ENCODE measurements around the gene RPS15.

Gene RPS15

GRCh38 chr19:1399079-1399478 lies 39.1 kb upstream of the RPS15 start:
- TF ChIP-seq TSHZ2 (CRISPR knock-in tag; IDR thresholded peaks at IDR 0.05) (no peak), ISL1 (CRISPR knock-in tag; IDR thresholded peaks at IDR 0.05) (no peak), ZFP3 (CRISPR knock-in tag; IDR thresholded peaks at IDR 0.05) (no peak), ZFP30 (CRISPR knock-in tag; IDR thresholded peaks at IDR 0.05) (no peak), ZC3H10 (CRISPR knock-in tag; IDR thresholded peaks at IDR 0.05) (no peak), SNAI2 (CRISPR knock-in tag; IDR thresholded peaks at IDR 0.05) (no peak), POU6F1 (CRISPR knock-in tag; IDR thresholded peaks at IDR 0.05; ENCODE audit: borderline replicate concordance, low read depth) (no peak), TCF4 (CRISPR knock-in tag; IDR thresholded peaks at IDR 0.05; ENCODE audit: borderline replicate concordance) (no peak), CSRNP3 (CRISPR knock-in tag; IDR thresholded peaks at IDR 0.05) (no peak), TOX (CRISPR knock-in tag; IDR thresholded peaks at IDR 0.05; ENCODE audit: borderline replicate concordance) (no peak), ZNF565 (CRISPR knock-in tag; conservative IDR thresholded peaks at IDR 0.05; ENCODE audit: low read depth) (no peak), PPARA (CRISPR knock-in tag; IDR thresholded peaks at IDR 0.05; ENCODE audit: borderline replicate concordance) (no peak), OSR1 (CRISPR knock-in tag; IDR thresholded peaks at IDR 0.05) (no peak)
- no peak for ATAC-seq

- TF ChIP-seq ZNF565 (CRISPR knock-in tag; conservative IDR thresholded peaks at IDR 0.05; ENCODE audit: low read depth) = no peak
- no peak for TF ChIP-seq ZNF8 (CRISPR knock-in tag; IDR thresholded peaks at IDR 0.05)
- no peak for TF ChIP-seq SNAI2 (CRISPR knock-in tag; IDR thresholded peaks at IDR 0.05)
- TF ChIP-seq RARB (CRISPR knock-in tag; IDR thresholded peaks at IDR 0.05) = no peak
- TF ChIP-seq TCF4 (CRISPR knock-in tag; IDR thresholded peaks at IDR 0.05; ENCODE audit: borderline replicate concordance) = no peak
- no peak for TF ChIP-seq ARNTL (CRISPR knock-in tag; IDR thresholded peaks at IDR 0.05; ENCODE audit: borderline replicate concordance, low read depth)
- TF ChIP-seq CSRNP3 (CRISPR knock-in tag; IDR thresholded peaks at IDR 0.05) = no peak
- no peak for TF ChIP-seq ESRRG (CRISPR knock-in tag; IDR thresholded peaks at IDR 0.05)
- TF ChIP-seq ZC3H10 (CRISPR knock-in tag; IDR thresholded peaks at IDR 0.05) = no peak
- no peak for TF ChIP-seq ISL1 (CRISPR knock-in tag; IDR thresholded peaks at IDR 0.05)
- TF ChIP-seq GLIS3 (CRISPR knock-in tag; IDR thresholded peaks at IDR 0.05) = no peak
- no peak for TF ChIP-seq PATZ1 (CRISPR knock-in tag; IDR thresholded peaks at IDR 0.05; ENCODE audit: borderline replicate concordance)
- no peak for TF ChIP-seq ZNF70 (CRISPR knock-in tag; IDR thresholded peaks at IDR 0.05)
- ATAC-seq = no peak
Measured at GRCh38 chr19:1399745-1400144, 38.5 kb upstream of the RPS15 start.
